GM12878 (cell line): ENCODE data around the gene RPL10A. TPM values are rescaled to one million over a fixed set of nuclear protein-coding genes. Genes with fewer than 3 reads are reported as not detected.

Experiments used
- ATAC-seq: fragments of 200-7000 bp; cut with Tn5 transposase; 3 replicates; pipeline ENCODE4 v1.9.1; 2020; ENCODE audit warnings: mild to moderate bottlenecking, moderate library complexity
- BruUV-seq: library from RNA; stranded (reverse); fragments of 400-500 nt; replicated peaks from 2 replicates; lab custom pipeline; 2021; lab: Mats Ljungman, UMichigan
- CTCF ChIA-PET: fragments of 300-600 bp; sonication (Branson Sonifier 250); formaldehyde crosslinking; extraction: SDS; loops from one replicate; lab custom pipeline; 2021; ENCODE audit warnings: inconsistent platforms; lab: Yijun Ruan, JAX
- POLR2A ChIA-PET: fragments of 350-600 bp; formaldehyde crosslinking; extraction: SDS; loops from one replicate; lab custom pipeline; 2021; ENCODE audit warnings: inconsistent platforms; lab: Charles Lee
- RAD21 ChIA-PET: fragments of 300-600 bp; sonication (Branson Sonifier 250); formaldehyde crosslinking; loops from one replicate; lab custom pipeline; 2023; ENCODE audit warnings: antibody characterized with exemption; ENCODE audit not compliant: unreplicated experiment; lab: Charles Lee
- SMC1A ChIA-PET: fragments of 300-600 bp; sonication (Branson Sonifier 250); formaldehyde crosslinking; loops from one replicate; lab custom pipeline; 2023; ENCODE audit not compliant: unreplicated experiment, uncharacterized antibody; lab: Charles Lee
- DNase-seq: peaks from one replicate; pipeline ENCODE4 v3.0.0-alpha.2; 2011; ENCODE audit warnings: low read depth, low spot score
- FAIRE-seq: peaks from 3 replicates; lab custom pipeline; 2011; peaks lifted over from hg19 to GRCh38; lab: Jason Lieb, UNC
- H2AFZ ChIP-seq: 2 replicates; pipeline ENCODE4 v1.6.0; 2011; ENCODE audit warnings: low read depth, low read length, control low read depth; ENCODE audit not compliant: control insufficient read depth
- H3K27ac ChIP-seq: 2 replicates; pipeline ENCODE4 v1.5.1; 2011; ENCODE audit warnings: control low read depth; ENCODE audit not compliant: control insufficient read depth, insufficient read depth
- H3K27me3 ChIP-seq, 2 experiments: replicated peaks in 1 of 2; 2 replicates each; pipeline versions ENCODE4 v1.6.0 to v1.6.1; 2011; ENCODE audit warnings: low read length in 1 of 2; ENCODE audit not compliant: control insufficient read depth in 2 of 2, insufficient read depth in 2 of 2
- H3K36me3 ChIP-seq, 2 experiments: 2 replicates each; pipeline ENCODE4 v1.5.1; 2011; ENCODE audit warnings: low read length in 1 of 2; ENCODE audit not compliant: control insufficient read depth in 2 of 2, insufficient read depth in 2 of 2
- H3K4me1 ChIP-seq: 2 replicates; pipeline ENCODE4 v1.6.1; 2011; ENCODE audit warnings: mild to moderate bottlenecking, low read length, moderate library complexity, mixed read lengths; ENCODE audit not compliant: control insufficient read depth, insufficient read depth
- H3K4me2 ChIP-seq: 2 replicates; pipeline ENCODE4 v1.6.0; 2011; ENCODE audit warnings: control low read depth; ENCODE audit not compliant: control insufficient read depth, insufficient read depth
- H3K4me3 ChIP-seq: fragments of 200-600 bp; sonication (generic); 2 replicates; pipeline ENCODE4 v1.5.1; 2016
- H3K79me2 ChIP-seq: 2 replicates; pipeline ENCODE4 v1.6.0; 2011; ENCODE audit warnings: low read length; ENCODE audit not compliant: control insufficient read depth, insufficient read depth
- H3K9ac ChIP-seq: 2 replicates; pipeline ENCODE4 v1.8.0; 2011; ENCODE audit warnings: low read length, control low read depth, mixed read lengths; ENCODE audit not compliant: control insufficient read depth, insufficient read depth
- H3K9me3 ChIP-seq: replicated peaks from 3 replicates; pipeline ENCODE4 v1.5.1; 2011; ENCODE audit warnings: mild to moderate bottlenecking, low read length; ENCODE audit not compliant: control insufficient read depth, insufficient read depth
- H4K20me1 ChIP-seq: 2 replicates; pipeline ENCODE4 v1.6.0; 2011; ENCODE audit not compliant: control insufficient read depth, insufficient read depth
- ATF3 ChIP-seq: IDR thresholded peaks from 2 replicates; pipeline ENCODE4 v1.6.1; 2011; ENCODE audit warnings: low read depth, mild to moderate bottlenecking, low read length, moderate library complexity, borderline replicate concordance; ENCODE audit errors: extremely low read depth
- EED ChIP-seq: sonication (generic); IDR thresholded peaks from 2 replicates; pipeline ENCODE4 v1.6.1; 2016; ENCODE audit warnings: antibody characterized with exemption, low read depth
- ELK1 ChIP-seq: IDR thresholded peaks from 2 replicates; pipeline ENCODE4 v1.6.1; 2012; ENCODE audit warnings: low read depth, low read length, improper control_type of control experiment
- ESRRA ChIP-seq: IDR thresholded peaks from 2 replicates; pipeline ENCODE4 v1.6.1; 2012; ENCODE audit warnings: mild to moderate bottlenecking, low read length, improper control_type of control experiment
- KDM1A ChIP-seq: fragments of 200-600 bp; sonication (generic); IDR thresholded peaks from 2 replicates; pipeline ENCODE4 v1.6.1; 2016; ENCODE audit warnings: borderline replicate concordance
- NFYB ChIP-seq: IDR thresholded peaks from 2 replicates; pipeline ENCODE4 v1.6.1; 2011; ENCODE audit warnings: low read depth, mild to moderate bottlenecking, low read length, improper control_type of control experiment, moderate library complexity; ENCODE audit not compliant: insufficient read depth
- NR2F1 ChIP-seq: fragments of 450-650 bp; conservative IDR thresholded peaks from 2 replicates; pipeline ENCODE4 v1.6.1; 2017; ENCODE audit warnings: mild to moderate bottlenecking
- RBBP5 ChIP-seq: fragments of 200-600 bp; sonication (generic); conservative IDR thresholded peaks from 2 replicates; pipeline ENCODE4 v1.6.1; 2016
- TCF12 ChIP-seq: IDR thresholded peaks from 2 replicates; pipeline ENCODE4 v1.6.1; 2011; ENCODE audit warnings: low read depth, mild to moderate bottlenecking, low read length
- WGBS: methylation state at CpG from one replicate; pipeline ENCODE4 v1.1.6; 2016; ENCODE audit warnings: low lambda C conversion rate; ENCODE audit not compliant: insufficient replicate concordance, insufficient coverage; ENCODE audit errors: missing lambda C conversion rate; 5-methylcytosine and 5-hydroxymethylcytosine counted together
- in situ Hi-C: fragments of 300-500 bp; cut with MboI; formaldehyde crosslinking; loops from 9 replicates; pipeline ENCODE4 v1.14.3; 2018; ENCODE audit warnings: mixed read lengths
- intact Hi-C: fragments of 100-400 bp; cut with micrococcal nuclease; formaldehyde crosslinking; loops from one replicate; pipeline ENCODE4 v1.14.2; 2022; ENCODE audit not compliant: unreplicated experiment
- polyA plus RNA-seq, 11 experiments: library from polyadenylated mRNA; depleted of rRNA in 4 of 11; unstranded in 6 of 11; stranded (reverse) in 5 of 11; fragments of >200 nt; fragmentation: Nextera tagmentation in 4 of 11; fragmentation: Illumina TruSeq in 1 of 11; extraction: Ambion mirVana in 4 of 11; extraction: Trizol in 1 of 11; gene quantifications; 1 replicate in 1 of 11; 2 replicates in 10 of 11; pipeline versions ENCODE4 v1.2.1 to v1.2.3, GENCODE V29; 2011 to 2016; ENCODE audit warnings: inconsistent platforms in 2 of 11, missing spikeins in 2 of 11, low read depth in 1 of 11
- total RNA-seq, 4 experiments: library from RNA; depleted of rRNA in 3 of 4; stranded (reverse); fragments of >200 nt in 3 of 4; fragmentation: Illumina TruSeq in 1 of 4; extraction: Trizol in 1 of 4; gene quantifications; 2 replicates each; pipeline versions ENCODE4 v1.2.1 to v1.2.3, GENCODE V29; 2013 to 2021

RPL10A gene
- total and polyA plus RNA-seq, 10 of the 15 experiments (the other 5 are each of a cell fraction or from before 2014, with no cell fraction given) = 833 to 4,029 (median 2,795) TPM

- Histone ChIP-seq H3K4me1 (no peaks in the 10 kb centered on the region), H3K27ac (no peak overlapping the region), H3K9me3 (no peaks in the 10 kb centered on the region), H3K9ac (no peak overlapping the region), H3K79me2 (no peaks in the 10 kb centered on the region), H2AFZ (no peak overlapping the region), H4K20me1 (no peaks in the 10 kb centered on the region), H3K4me2 (no peak overlapping the region), H3K36me3 (peaks cover 0 to 3% of the 10 kb centered on the region in 2 experiments; a peak in 2 of 4 replicates), H3K4me3 (no peak overlapping the region), H3K27me3 (no peaks in the 10 kb centered on the region; a peak in 2 of 4 replicates)
- ATAC-seq = no peak
- SMC1A ChIA-PET = no interaction called here
- no TSS peak for BruUV-seq
- WGBS = 48% methylated on average over 7 of the region's 7 CpGs
- CTCF ChIA-PET = interaction anchor here (0.9 kb wide), 1 partner anchor 9 kb away, joined by 5 read pairs; no protein-coding TSS in a partner anchor
- intact Hi-C loops = no loop called here
- no peak for FAIRE-seq
- RAD21 ChIA-PET = no interaction called here
- no peak for DNase-seq
- POLR2A ChIA-PET = no interaction called here
- in situ Hi-C loops = no loop called here
- no peak for TF ChIP-seq KDM1A
- no peak for TF ChIP-seq EED
- no peak for TF ChIP-seq NR2F1
- TF ChIP-seq ELK1 = no peak
- no peak for TF ChIP-seq TCF12
- no peak for TF ChIP-seq NFYB
- TF ChIP-seq ESRRA = no peak
- TF ChIP-seq ATF3 = no peak
- no peak for TF ChIP-seq RBBP5
These were observed 10.1 kb downstream of the RPL10A start for GRCh38 chr6:35478259-35478658.
